ENCODE measurements around the gene DDX42. TPM values are rescaled to one million over a fixed set of nuclear protein-coding genes. Genes with fewer than 3 reads are reported as not detected.

The DDX42 gene
- total and polyA plus RNA-seq, 9 of the 15 experiments (the other 6 are each of a cell fraction or from before 2014, with no cell fraction given), result 16.5 to 149 (median 87.6) TPM

GRCh38 chr17:63827002-63827800 lies 53.2 kb downstream of the DDX42 start, which contains the start of the genes FTSJ3 and PSMC5 (continued):
- TF ChIP-seq ZNF318 (IDR thresholded peaks at IDR 0.05; ENCODE audit: borderline replicate concordance in 1 of 2, low read depth in 1 of 2) (no peak), RHOXF2B (CRISPR knock-in tag; conservative IDR thresholded peaks at IDR 0.05) (0 out of 2 replicates have a peak, but pooled peaks have one; percentile 62), HES1 (IDR thresholded peaks at IDR 0.05; ENCODE audit: low read depth) (peak; percentile 45; the same call in 1 of the 2 replicates), ZNF316 (IDR thresholded peaks at IDR 0.05) (peak; percentile 99), ZNF174 (CRISPR knock-in tag; IDR thresholded peaks at IDR 0.05) (no peak), KDM1A (IDR thresholded peaks at IDR 0.05) (no peak), ELF1 (tag; IDR thresholded peaks at IDR 0.05) (peak; percentile 94), HNRNPUL1 (IDR thresholded peaks at IDR 0.05; ENCODE audit: low read length) (no peak), L3MBTL2 (IDR thresholded peaks at IDR 0.05) (no peak; the same call in none of the 2 replicates), RBBP5 (IDR thresholded peaks at IDR 0.05; ENCODE audit: borderline replicate concordance, insufficient read depth, low read length, poor library complexity, severe bottlenecking) (peak; percentile 92), ZNF134 (CRISPR knock-in tag; conservative IDR thresholded peaks at IDR 0.05) (no peak), TCF3 (CRISPR knock-in tag; IDR thresholded peaks at IDR 0.05) (no peak; the same call in 1 of the 2 replicates), SMARCC2 (IDR thresholded peaks at IDR 0.05; ENCODE audit: low read depth) (no peak), RAD21 (CRISPR knock-in tag; conservative IDR thresholded peaks at IDR 0.05 in 1 of 2, IDR thresholded peaks at IDR 0.05 in 1 of 2) (peak; percentile 25 to 32; a peak in 1 of 4 replicates), ZNF583 (CRISPR knock-in tag; IDR thresholded peaks at IDR 0.05) (no peak), RBM14 (IDR thresholded peaks at IDR 0.05; ENCODE audit: borderline replicate concordance, insufficient read depth, low read depth, low read length) (no peak), ZSCAN32 (CRISPR knock-in tag; IDR thresholded peaks at IDR 0.05) (no peak)
